ENCODE measurements around the gene PIGC. TPM values are rescaled to one million over a fixed set of nuclear protein-coding genes. Genes with fewer than 3 reads are reported as not detected.

Gene PIGC
- total RNA-seq, 1 donor: 22.4 TPM

- Histone ChIP-seq H2AFZ (ENCODE audit: low read length) (no peak overlapping the region), H4K20me1 (ENCODE audit: insufficient read depth, low read length) (no peaks in the 10 kb centered on the region), H3K4me2 (ENCODE audit: insufficient read depth, low read length) (no peak overlapping the region), H3K4me3 (ENCODE audit: insufficient read depth, low read length) (no peak overlapping the region), H3K27me3 (ENCODE audit: insufficient read depth, low read length) (peaks cover 3% of the 10 kb centered on the region), H3K4me1 (ENCODE audit: insufficient read depth, low read length) (no peaks in the 10 kb centered on the region), H3K36me3 (ENCODE audit: insufficient read depth, low read length) (no peaks in the 10 kb centered on the region), H3K79me2 (ENCODE audit: insufficient read depth, low read length) (no peaks in the 10 kb centered on the region), H3K27ac (ENCODE audit: low read depth, low read length) (no peak overlapping the region), H3K9me3 (ENCODE audit: low read depth, low read length) (no peaks in the 10 kb centered on the region)
- DNase-seq (ENCODE audit: insufficient read length, low spot score, missing footprints): no peak
- no peak for TF ChIP-seq CTCF (IDR thresholded peaks at IDR 0.05; ENCODE audit: extremely low read depth, low read depth, low read length)
These were observed 33.9 kb upstream of the PIGC start for GRCh38 chr1:172477741-172478140.

GRCh38 chr1:172477216-172477615 lies 33.3 kb upstream of the PIGC start:
- Histone ChIP-seq H3K27me3 (ENCODE audit: insufficient read depth, low read length) (peaks cover 3% of the 10 kb centered on the region), H3K27ac (ENCODE audit: low read depth, low read length) (no peak overlapping the region), H3K4me2 (ENCODE audit: insufficient read depth, low read length) (no peak overlapping the region), H3K79me2 (ENCODE audit: insufficient read depth, low read length) (no peaks in the 10 kb centered on the region), H3K4me1 (ENCODE audit: insufficient read depth, low read length) (no peaks in the 10 kb centered on the region), H3K9me3 (ENCODE audit: low read depth, low read length) (no peaks in the 10 kb centered on the region), H4K20me1 (ENCODE audit: insufficient read depth, low read length) (no peaks in the 10 kb centered on the region), H2AFZ (ENCODE audit: low read length) (no peak overlapping the region), H3K4me3 (ENCODE audit: insufficient read depth, low read length) (no peak overlapping the region), H3K36me3 (ENCODE audit: insufficient read depth, low read length) (no peaks in the 10 kb centered on the region)
- no peak for TF ChIP-seq CTCF (IDR thresholded peaks at IDR 0.05; ENCODE audit: extremely low read depth, low read depth, low read length)
- DNase-seq (ENCODE audit: insufficient read length, low spot score, missing footprints): no peak

GRCh38 chr1:172476218-172476811 lies 32.4 kb upstream of the PIGC start:
- no peak for DNase-seq (ENCODE audit: insufficient read length, low spot score, missing footprints)

GRCh38 chr1:172473842-172474241 lies 30.0 kb upstream of the PIGC start:
- Histone ChIP-seq H3K27me3 (ENCODE audit: insufficient read depth, low read length) (peaks cover 3% of the 10 kb centered on the region), H3K79me2 (ENCODE audit: insufficient read depth, low read length) (no peaks in the 10 kb centered on the region), H3K36me3 (ENCODE audit: insufficient read depth, low read length) (no peaks in the 10 kb centered on the region), H3K4me2 (ENCODE audit: insufficient read depth, low read length) (no peak overlapping the region), H4K20me1 (ENCODE audit: insufficient read depth, low read length) (no peaks in the 10 kb centered on the region), H3K4me3 (ENCODE audit: insufficient read depth, low read length) (no peak overlapping the region), H3K27ac (ENCODE audit: low read depth, low read length) (no peak overlapping the region), H2AFZ (ENCODE audit: low read length) (no peak overlapping the region), H3K9me3 (ENCODE audit: low read depth, low read length) (no peaks in the 10 kb centered on the region), H3K4me1 (ENCODE audit: insufficient read depth, low read length) (no peaks in the 10 kb centered on the region)
- no peak for TF ChIP-seq CTCF (IDR thresholded peaks at IDR 0.05; ENCODE audit: extremely low read depth, low read depth, low read length)
- DNase-seq (ENCODE audit: insufficient read length, low spot score, missing footprints): no peak

More at GRCh38 chr1:172476218-172476811, 32.4 kb upstream of the PIGC start:
- no peak for TF ChIP-seq CTCF (IDR thresholded peaks at IDR 0.05; ENCODE audit: extremely low read depth, low read depth, low read length)
- H3K4me2 ChIP-seq (ENCODE audit: insufficient read depth, low read length): no peak overlapping the region
- H3K27me3 ChIP-seq (ENCODE audit: insufficient read depth, low read length): peaks cover 3% of the 10 kb centered on the region
- H2AFZ ChIP-seq (ENCODE audit: low read length): no peak overlapping the region
- H3K4me1 ChIP-seq (ENCODE audit: insufficient read depth, low read length): no peaks in the 10 kb centered on the region
- H3K79me2 ChIP-seq (ENCODE audit: insufficient read depth, low read length): no peaks in the 10 kb centered on the region
- no peaks in the 10 kb centered on the region for H3K9me3 ChIP-seq (ENCODE audit: low read depth, low read length)
- H3K27ac ChIP-seq (ENCODE audit: low read depth, low read length): no peak overlapping the region
- H4K20me1 ChIP-seq (ENCODE audit: insufficient read depth, low read length): no peaks in the 10 kb centered on the region
- no peaks in the 10 kb centered on the region for H3K36me3 ChIP-seq (ENCODE audit: insufficient read depth, low read length)
- no peak overlapping the region for H3K4me3 ChIP-seq (ENCODE audit: insufficient read depth, low read length)
